ENCODE results near the gene LIPC.

Gene LIPC

DNA sequence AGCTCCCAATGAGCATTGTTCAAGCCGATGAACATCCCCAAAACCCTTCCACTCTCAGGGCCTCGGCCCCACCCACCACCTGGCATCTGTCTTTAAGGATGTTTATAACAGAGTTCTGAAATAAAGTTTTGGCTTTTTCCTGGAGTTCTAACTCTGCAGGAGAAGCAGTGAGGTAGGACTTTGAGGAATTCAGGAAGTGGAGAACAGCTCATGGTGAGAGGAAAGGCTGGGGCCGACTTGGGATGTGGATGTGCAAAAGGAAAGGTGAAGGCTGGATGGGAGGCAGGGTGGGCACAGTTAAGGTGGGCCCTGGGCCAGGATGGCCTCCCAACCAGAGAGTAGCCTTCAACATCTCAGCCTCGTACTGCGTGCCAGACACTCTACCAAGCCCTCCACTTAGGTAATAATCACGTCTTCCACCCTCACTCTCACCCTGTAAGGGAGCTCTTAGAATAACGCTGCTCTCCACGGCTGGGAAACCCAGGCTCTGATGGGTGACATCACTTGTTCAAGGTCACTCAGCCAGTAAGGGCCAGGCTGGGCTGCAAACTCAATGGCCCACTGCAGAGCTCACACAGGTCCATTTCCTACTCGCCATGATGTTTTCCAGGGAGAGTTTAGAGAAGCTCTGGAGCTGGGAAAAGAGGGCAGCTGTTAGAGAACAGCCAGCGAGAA is 28.5 kb downstream of the LIPC start:
- DNase-seq: no peak

DNA sequence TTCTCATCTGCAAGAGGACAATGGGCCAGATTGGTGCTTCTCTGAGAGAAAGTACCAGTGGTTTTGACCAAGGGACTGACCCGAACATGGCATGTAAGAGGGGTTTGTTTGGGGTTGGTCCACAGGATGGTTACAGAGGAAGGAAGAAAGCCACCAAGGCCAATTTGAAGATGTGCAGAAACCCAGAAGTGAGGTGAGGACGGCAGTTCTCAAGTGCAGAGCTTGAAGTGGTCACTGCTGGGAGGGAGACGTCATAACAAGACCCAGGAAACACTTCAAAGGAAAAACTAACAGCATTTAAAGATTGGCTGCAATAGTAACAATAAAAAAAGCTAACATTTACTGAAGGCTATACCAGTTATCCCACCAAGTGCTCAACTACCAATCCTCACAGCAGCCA is 29.1 kb downstream of the LIPC start:
- DNase-seq: no peak

GRCh38 chr15:58462547-58462946 is 30.8 kb downstream of the LIPC start:
- no peak for DNase-seq

GRCh38 chr15:58462973-58463663 is 31.3 kb downstream of the LIPC start:
- DNase-seq: no peak

- DNase-seq: no peak
These were observed 32.2 kb downstream of the LIPC start for GRCh38 chr15:58463815-58464650.

DNA sequence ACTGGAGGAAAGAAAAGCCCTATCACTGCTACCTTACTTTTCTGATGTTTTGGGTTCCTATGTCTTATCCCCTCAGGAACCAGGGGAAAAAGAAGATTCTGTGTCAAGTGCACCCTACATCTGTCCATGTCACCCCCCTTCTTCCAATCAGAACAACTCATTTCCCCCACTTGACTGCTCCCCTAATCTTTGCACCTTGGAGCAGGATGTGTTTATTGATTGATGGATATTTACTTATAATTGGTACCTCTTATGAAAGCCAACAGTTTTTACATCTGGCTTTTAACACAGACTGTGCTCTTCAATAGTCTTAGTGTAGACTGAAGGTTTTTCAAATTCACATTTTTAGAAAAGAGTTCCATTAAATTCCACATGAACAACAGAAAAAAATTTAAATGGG is 33.3 kb downstream of the LIPC start:
- no peak for DNase-seq

DNA sequence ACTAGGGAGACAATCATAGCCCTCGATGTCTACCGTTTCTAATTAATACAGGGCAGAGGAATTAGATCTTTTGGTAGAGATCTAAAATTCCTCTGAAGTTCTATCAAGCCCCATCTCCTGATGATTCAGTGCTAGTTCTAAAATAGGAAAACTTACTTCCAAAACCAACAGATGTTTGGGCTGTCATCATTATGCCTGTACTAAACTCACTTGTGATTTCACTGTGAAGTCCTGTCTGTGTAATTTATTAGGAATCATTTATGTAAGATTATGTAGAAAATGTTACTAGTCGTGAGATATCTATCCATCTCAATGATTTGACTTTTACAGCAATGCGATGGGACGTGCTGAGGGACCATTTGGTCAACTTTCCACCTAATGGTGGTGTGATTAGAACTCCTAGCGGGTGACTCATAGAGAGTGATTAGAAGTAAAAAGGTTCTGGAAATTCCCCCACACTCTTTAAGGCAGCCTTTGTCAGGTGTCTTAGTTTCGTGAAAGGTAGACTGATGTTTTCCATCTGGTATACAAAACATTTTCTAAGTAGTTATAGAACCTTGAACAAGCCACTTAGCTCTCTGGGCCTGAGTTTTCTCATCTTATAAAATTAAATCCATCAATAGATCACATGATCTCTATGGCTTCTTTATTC is 34.2 kb downstream of the LIPC start:
- no peak for DNase-seq

GRCh38 chr15:58466566-58466965 is 34.8 kb downstream of the LIPC start:
- DNase-seq: no peak

DNA sequence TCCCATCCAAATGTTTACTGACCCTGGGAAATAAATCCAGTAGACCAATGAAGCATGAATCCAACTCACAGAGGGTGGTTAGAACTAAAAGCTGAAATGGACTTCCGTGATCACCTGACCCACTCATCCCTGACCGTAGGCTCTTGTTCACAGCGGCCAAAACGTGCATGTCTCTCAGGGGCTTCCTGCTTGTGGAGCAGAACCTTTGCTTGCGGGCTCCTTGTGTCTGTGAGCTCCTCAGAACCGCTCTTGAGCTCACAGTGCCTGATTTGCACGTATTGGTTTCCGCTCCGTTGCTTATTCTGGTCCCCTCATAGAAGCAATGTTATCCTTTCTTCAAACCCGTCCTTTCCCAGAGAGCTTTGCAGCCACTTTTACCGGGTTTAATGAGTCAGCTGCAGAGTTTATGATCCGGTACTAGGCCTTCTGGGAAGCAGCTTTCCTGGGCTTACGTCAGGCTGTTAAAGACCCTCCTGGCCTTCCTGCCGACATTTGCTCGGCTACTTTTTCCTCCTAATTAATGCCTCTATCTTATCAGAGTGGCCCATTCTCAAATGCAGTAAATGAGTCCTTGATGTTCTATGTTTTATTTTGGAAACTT is 35.4 kb downstream of the LIPC start:
- no peak for DNase-seq

DNA sequence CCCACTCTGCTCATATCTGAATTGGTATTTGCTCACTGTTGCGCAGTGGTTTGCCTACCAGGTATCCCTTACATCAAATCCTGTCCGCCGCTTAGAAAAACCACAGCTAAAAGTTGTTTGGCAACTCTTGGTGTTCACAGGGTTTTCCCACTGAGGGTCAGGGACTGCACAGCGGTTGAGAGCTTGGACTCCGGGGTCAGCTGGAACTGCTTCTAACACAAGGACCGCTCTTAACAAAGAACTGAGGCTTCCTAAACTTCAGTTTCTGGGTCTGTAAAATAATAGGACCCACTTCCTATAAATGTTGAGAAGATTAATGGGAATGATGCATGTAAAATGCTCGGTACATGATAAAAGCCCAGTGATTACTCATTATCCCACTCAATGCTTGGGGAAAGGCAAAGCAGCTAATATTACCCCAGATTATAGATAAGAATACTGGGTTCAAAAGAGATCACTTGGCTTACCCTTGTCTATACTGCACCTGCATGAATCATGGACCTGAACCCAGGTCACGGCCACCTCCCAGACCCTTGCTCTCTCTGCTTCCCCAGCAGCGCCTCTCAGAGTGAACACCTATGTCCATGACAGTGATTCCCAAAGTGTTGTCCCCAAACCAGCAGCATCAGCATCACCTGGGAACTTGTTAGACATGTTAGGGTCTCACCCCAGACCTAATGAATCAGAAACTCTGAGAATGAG is 36.1 kb downstream of the LIPC start:
- DNase-seq: no peak

DNA sequence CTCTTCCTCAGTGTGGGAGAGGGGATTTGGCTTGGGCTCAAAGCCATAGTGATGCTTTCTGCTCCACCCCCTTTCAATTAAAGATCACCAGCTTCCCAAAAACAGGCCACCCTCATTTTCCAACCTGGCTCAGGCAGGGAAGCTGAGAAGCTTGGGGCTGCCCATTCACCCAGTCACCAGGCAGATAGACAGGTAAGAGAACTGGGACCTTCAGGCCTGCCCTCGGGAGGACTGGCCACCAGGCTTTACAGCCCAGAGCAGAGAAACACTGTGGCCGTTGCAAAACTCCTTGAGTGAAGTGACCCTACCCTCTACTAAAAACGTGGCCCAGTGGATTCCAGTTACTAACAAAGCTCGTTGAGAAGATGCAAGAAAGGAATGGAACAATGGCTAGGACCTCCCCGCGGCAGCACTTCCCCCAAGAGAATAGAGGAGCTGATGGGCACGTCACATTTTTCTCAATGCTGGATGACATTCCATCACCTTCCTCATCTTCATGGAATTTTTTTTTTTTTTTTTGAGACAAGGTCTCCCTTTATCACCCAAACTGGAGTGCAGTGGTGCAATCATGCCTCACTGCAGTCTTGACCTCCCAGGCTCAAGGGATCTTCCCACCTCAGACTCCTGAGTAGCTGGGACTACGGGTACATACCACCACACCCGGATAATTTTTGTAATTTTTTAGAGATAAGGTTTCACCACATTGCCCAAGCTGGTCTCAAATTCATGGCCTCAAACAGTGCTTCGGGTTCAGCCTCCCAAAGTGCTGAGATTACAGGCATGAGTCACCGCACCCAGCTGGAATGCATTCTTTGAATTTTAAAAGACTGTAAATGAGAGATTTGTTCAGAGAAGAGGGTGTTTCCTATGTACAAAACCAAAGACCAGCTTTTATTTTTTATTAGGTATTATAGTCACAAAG is 37.9 kb downstream of the LIPC start:
- no peak for DNase-seq

DNA sequence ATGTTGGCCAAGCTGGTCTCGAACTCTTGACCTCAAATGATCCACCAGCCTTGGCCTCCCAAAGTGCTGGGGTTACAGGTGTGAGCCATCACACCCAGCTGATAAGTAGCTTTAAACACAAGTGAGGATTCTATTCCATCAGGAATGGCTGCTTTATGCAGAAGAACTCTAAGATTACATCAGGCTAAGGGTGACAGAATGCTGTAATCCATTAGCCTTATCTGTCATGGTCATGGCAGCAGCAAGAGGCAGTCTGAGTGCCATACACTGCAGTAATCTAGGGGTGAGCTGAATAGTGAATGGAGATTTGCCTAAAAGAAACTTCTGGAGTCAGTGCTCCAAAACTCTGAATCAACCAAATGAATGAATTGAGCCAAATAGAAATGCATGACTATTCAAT is 39.6 kb downstream of the LIPC start:
- DNase-seq: no peak

- DNase-seq: no peak
These were observed 40.4 kb downstream of the LIPC start for GRCh38 chr15:58472221-58472620.

DNA sequence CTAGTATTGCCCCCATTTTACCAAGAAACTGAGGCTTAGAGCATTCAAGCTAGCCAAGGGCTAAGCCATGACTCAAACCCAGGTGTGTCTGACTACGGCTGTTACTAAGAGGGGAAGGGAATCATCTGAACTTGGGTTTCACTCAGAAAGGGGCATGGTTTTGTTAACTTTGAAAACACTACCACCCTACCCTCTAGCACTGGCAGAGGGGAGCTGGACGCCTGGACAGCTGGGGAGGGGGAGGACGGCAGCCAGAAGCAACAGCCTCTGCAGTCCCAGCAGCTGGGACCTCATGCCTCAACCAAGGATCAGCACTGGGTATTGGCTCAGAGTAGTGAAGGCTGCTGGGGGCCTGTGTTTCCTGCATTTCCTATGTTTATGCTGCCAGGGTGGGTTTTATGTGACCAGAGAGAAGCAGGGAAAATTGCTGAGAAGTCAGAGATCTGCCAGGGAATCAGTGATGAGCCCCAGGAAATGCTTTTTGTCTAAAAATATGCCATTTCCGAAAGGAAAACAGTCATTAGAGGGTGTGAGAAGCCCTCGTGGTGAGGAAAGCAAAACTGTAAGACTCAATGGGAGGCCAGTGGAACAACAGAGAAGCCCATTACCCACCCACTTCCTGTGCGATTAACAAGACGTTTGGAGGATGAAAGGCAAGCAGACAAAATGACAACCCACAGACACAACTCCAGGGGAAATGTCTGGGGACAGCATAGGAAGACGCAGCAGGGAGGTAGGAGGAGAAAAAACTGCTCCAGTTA is 41.2 kb downstream of the LIPC start:
- DNase-seq: no peak

DNA sequence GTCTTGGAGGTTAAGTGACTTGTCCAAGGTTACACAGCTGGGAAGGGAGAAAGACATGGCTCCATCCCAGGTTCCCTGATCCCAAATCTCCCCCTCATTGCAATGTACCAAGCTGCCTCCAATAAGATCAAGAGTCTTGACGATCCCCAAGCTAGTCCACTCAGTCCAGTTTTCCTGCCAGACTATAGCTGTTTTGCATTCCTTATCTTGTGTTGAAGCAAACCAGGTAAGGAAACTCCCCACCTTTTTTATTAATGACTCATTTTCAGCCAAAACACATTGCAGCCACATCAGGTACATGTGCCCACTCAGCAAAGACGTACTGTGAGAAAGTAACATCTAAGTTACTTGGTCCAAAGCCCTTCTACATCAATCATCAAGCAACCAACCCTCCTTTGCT is 41.9 kb downstream of the LIPC start:
- DNase-seq: no peak

GRCh38 chr15:58474741-58475323 is 43.0 kb downstream of the LIPC start:
- peak; percentile 16 to 23 for DNase-seq

- DNase-seq: peak; percentile 70 to 77
These were observed 44.1 kb downstream of the LIPC start for GRCh38 chr15:58475573-58476524.

- DNase-seq: no peak
These were observed 44.9 kb downstream of the LIPC start for GRCh38 chr15:58476525-58477162.
